Adrenal gland (tissue), 12 donors: Measurements from ENCODE around the gene SMO. TPM values are rescaled to one million over a fixed set of nuclear protein-coding genes. Genes with fewer than 3 reads are reported as not detected.
A peak's percentile ranks its signal among the peaks of the same experiment; 100 is the strongest.
"Not testable (repeated sequence)": the region's sequence is repeated elsewhere in the genome, so short reads cannot be mapped to it uniquely, and the experiment has no call there.

Source experiments
- DNase-seq, 7 donors: peaks; one replicate each; pipeline ENCODE4 v3.0.0-alpha.2; 2019 to 2020
- H3K27ac ChIP-seq, 5 donors: fragments of 200-600 bp; sonication (generic) in 4 of 5; 1 replicate in 3 of 5; 2 replicates in 2 of 5; pipeline versions ENCODE4 v1.5.1 to v1.8.0; 2016 to 2020; ENCODE audit warnings: mild to moderate bottlenecking in 1 of 5
- H3K27me3 ChIP-seq: fragments of 200-600 bp; 2 replicates; pipeline ENCODE4 v1.8.0; 2021
- H3K36me3 ChIP-seq, 2 donors: fragments of 200-600 bp; replicated peaks in 1 of 2; 1 replicate in 1 of 2; 2 replicates in 1 of 2; pipeline versions ENCODE4 v1.5.1 to v1.8.0; 2018 to 2022
- H3K4me1 ChIP-seq, 2 donors: fragments of 200-600 bp; replicated peaks in 1 of 2; 1 replicate in 1 of 2; 2 replicates in 1 of 2; pipeline versions ENCODE4 v1.5.1 to v1.8.0; 2018 to 2021
- H3K4me3 ChIP-seq, 4 donors: fragments of 200-600 bp; sonication (generic) in 3 of 4; one replicate each; pipeline ENCODE4 v1.5.1; 2016 to 2018
- H3K9me3 ChIP-seq, 3 donors: fragments of 200-600 bp; sonication (generic) in 1 of 3; replicated peaks in 1 of 3; 1 replicate in 2 of 3; 2 replicates in 1 of 3; pipeline versions ENCODE4 v1.5.1 to v1.8.0; 2016 to 2021
- POLR2A ChIP-seq, 2 donors: fragments of 450-650 bp; IDR thresholded peaks; one replicate each; pipeline ENCODE4 v1.6.1; 2017; ENCODE audit warnings: antibody characterized with exemption in 2 of 2, mild to moderate bottlenecking in 2 of 2, moderate library complexity in 1 of 2
- WGBS, 4 donors: extraction: QIAGEN DNeasy Blood & Tissue Kit in 2 of 4; methylation state at CpG; one replicate each; pipeline versions ENCODE4 v1.1.5 to v1.1.7; 2013 to 2017; 5-methylcytosine and 5-hydroxymethylcytosine counted together
- intact Hi-C, 2 donors: fragments of 100-400 bp; cut with DNase I; formaldehyde crosslinking; loops; one replicate each; pipeline versions ENCODE4 v1.14.1 to v1.15.0; 2022 to 2023
- polyA plus RNA-seq, 3 donors: library from polyadenylated mRNA; stranded (reverse); fragments of 200-250 nt in 2 of 3; fragments of 350-450 nt in 1 of 3; fragmentation: Illumina TruSeq in 1 of 3; extraction: RNeasy Lipid Tissue Mini Kit (QIAGEN cat#74804) in 1 of 3; gene quantifications; one replicate each; pipeline ENCODE4 v1.2.3, GENCODE V29; 2013 to 2014
- total RNA-seq, 9 donors: library from RNA; depleted of rRNA in 4 of 9; stranded (reverse); fragments of >200 nt in 4 of 9; fragments of 120-200 nt in 1 of 9; fragmentation: NEBNext Ultra II Directional in 1 of 9; extraction: Animal tissue kit (Norgen Biotek cat#: 25700) in 1 of 9; gene quantifications; one replicate each; pipeline versions ENCODE4 v1.1.0 to v1.2.4, GENCODE V29; 2013 to 2023
- TF ChIP-seq, protein P1 (sequence below), 6 experiments: fragments of 450-650 bp in 4 of 6; fragments of 200-600 bp in 2 of 6; sonication (generic) in 1 of 6; IDR thresholded peaks; 1 replicate in 5 of 6; 2 replicates in 1 of 6; pipeline versions ENCODE4 v1.5.1 to v1.8.0; 2016 to 2021; ENCODE audit warnings: antibody characterized with exemption in 6 of 6, mild to moderate bottlenecking in 2 of 6, moderate library complexity in 1 of 6
- donor health status: healthy with polysubstance abuse.
- donor health status: Bipolar disorder and iron deficiency.
- donor health status: DM: yes; HTN: yes; CAD: no.
- donor health status: DM: no; HTN: no; CAD: no.
- donor health status: DM: no; HTN: no; CAD: no.
- donor health status: DM: yes; HTN: yes; CAD: no.

The SMO gene
- total and polyA plus RNA-seq, 12 donors: 2.5 to 23.9 (median 9.4) TPM

DNA sequence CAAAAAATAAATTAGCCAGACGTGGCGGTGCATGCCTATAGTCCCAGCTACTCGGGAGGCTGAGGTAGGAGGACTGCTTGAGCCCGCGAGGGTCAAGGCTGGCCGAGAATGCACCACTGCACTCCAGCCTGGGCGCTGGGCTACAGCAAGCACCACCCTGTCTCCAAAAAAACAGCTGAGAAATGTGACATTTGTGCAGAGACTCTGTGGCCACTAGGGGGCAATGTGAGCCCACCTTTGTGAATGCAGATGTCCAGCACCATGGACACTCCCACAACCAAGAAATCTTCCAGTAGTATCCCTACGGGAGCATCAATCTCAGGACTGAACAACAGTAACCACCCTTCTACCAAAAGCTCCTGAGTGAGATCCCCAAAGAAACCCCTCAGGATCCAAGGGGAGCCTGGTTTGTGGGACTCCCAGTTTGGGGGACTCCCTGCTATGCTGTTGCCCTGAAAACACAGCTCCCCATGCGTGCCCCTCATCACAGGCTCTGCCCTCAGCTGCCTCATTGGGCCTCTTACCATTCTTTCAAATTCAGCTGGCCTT is 30.2 kb downstream of the SMO start:
- no peaks in the 10 kb centered on the region for H3K9me3 ChIP-seq
- DNase-seq: peak; percentile 83 to 96 (median 90)
- no peaks in the 10 kb centered on the region for H3K27me3 ChIP-seq
- H3K4me1 ChIP-seq: no peaks in the 10 kb centered on the region
- no peaks in the 10 kb centered on the region for H3K36me3 ChIP-seq
- TF ChIP-seq, protein P1, sequence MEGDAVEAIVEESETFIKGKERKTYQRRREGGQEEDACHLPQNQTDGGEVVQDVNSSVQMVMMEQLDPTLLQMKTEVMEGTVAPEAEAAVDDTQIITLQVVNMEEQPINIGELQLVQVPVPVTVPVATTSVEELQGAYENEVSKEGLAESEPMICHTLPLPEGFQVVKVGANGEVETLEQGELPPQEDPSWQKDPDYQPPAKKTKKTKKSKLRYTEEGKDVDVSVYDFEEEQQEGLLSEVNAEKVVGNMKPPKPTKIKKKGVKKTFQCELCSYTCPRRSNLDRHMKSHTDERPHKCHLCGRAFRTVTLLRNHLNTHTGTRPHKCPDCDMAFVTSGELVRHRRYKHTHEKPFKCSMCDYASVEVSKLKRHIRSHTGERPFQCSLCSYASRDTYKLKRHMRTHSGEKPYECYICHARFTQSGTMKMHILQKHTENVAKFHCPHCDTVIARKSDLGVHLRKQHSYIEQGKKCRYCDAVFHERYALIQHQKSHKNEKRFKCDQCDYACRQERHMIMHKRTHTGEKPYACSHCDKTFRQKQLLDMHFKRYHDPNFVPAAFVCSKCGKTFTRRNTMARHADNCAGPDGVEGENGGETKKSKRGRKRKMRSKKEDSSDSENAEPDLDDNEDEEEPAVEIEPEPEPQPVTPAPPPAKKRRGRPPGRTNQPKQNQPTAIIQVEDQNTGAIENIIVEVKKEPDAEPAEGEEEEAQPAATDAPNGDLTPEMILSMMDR (IDR thresholded peaks at IDR 0.05): peak; percentile 90 to 97 (median 94)
- TF ChIP-seq POLR2A (IDR thresholded peaks at IDR 0.05): no peak
- 11 to 36% (median 13%) methylated on average over 3 to 9 of the region's 9 CpGs for WGBS, 4 donors
- H3K4me3 ChIP-seq: no peak overlapping the region
- intact Hi-C loops: loop anchor here (2.0 to 10.0 kb wide), 3 partner anchors 78 to 246 kb away; no protein-coding TSS in a partner anchor
- H3K27ac ChIP-seq: no peak overlapping the region

DNA sequence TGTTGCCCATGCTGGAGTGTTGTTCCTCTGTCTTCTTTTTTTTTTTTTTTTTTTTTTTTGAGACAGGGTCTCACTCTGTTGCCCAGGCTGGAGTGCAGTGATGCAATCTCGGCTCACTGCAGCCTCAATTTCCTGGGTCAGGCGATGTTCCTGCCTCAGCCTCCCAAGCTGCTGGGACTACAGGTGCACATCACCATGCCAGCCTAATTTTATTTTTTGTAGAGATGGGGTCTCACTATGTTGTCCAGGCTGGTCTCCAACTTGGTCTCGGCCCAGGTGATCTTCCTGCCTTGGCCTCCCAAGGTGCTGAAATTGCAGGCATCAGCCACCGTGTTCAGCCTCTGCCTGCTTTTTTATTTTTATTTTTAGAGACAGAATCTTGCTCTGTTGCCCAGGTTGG is 30.7 kb downstream of the SMO start:
- H3K27me3 ChIP-seq, H3K36me3 ChIP-seq, H3K4me3 ChIP-seq, H3K27ac ChIP-seq, H3K9me3 ChIP-seq, H3K4me1 ChIP-seq: not testable (repeated sequence)
- 74 to 91% (median 89%) methylated on average over 3 to 4 of the region's 4 CpGs for WGBS, 4 donors
- DNase-seq: peak in 1 of 7 donors; percentile 45
- intact Hi-C loops: loop anchor here (2.0 to 10.0 kb wide), 3 partner anchors 78 to 246 kb away; no protein-coding TSS in a partner anchor

DNA sequence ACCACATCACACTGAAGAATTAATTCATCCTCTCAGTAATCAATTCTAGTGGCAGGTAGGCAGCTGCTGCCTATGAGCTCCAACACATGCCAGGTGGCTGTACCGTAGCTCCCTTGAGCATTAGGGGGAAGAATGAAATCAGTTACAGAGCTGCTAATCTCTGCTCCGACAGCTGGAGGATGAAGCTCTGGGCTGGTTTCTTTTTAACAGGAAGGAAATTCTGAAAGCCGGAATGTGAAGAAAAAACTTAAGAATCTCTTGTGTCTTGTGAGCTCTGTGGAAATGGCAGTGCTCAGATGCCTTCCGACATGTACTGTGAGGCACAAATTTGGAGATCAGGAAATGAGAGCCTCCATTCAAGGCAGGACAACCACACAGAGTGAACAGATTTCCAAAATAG is 33.6 kb downstream of the SMO start:
- Histone ChIP-seq H3K9me3 (no peaks in the 10 kb centered on the region), H3K4me1 (peaks cover 5 to 18% of the 10 kb centered on the region in 2 donors), H3K27ac (no peak overlapping the region), H3K4me3 (no peak overlapping the region), H3K36me3 (no peaks in the 10 kb centered on the region), H3K27me3 (no peaks in the 10 kb centered on the region)
- TF ChIP-seq, protein P1 (IDR thresholded peaks at IDR 0.05): no peak
- no peak for TF ChIP-seq POLR2A (IDR thresholded peaks at IDR 0.05)
- WGBS, 4 donors: 35 to 46% (median 37%) methylated on average over 4 of the region's 4 CpGs
- intact Hi-C loops: loop anchor here (5.0 to 10.0 kb wide), 2 partner anchors 50 to 53 kb away; no protein-coding TSS in a partner anchor
- DNase-seq: peak in 1 of 7 donors; percentile 46

DNA sequence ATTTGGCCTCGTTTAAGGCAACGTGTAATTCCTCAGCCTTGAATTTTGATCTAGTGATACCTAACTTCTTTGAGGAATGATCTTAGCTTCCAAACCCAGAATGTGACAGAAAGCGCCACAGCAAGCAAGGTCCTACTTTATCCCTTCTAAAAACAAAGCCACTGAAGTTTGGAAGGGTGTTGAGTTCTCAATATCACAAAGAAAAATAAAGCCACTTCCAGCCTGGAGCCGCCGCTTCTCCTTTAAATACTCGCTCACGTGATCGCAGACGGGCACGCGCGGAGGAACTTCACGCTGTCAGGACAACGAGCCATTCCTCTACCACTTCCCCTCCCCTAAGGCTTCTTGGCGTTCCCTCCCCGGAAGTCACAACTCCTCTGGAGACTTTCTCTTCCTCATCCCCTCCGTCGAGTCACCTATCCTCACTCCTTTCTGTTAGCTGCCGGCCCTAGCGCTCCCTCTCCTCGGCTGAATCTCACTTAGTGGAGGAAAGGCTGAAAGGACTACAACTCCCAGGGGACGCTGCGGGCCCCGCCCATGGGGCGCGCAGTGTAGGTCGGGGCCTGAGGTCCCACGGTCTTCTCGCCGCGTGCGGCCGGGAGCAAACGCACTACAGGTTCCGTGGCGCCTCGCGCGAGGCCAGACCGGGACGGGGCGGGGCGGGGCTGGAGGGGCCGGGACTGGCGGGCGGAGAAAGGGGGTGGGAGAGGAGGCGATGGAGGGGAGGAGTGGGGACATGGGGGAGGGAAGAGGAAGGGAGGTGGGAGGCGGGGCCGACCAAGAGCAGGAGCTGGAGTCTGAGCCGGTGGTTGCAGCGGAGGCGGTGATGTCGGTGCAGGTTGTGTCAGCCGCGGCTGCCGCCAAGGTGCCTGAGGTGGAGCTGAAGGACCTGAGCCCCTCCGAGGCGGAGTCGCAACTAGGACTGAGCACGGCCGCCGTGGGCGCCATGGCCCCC is 36.1 kb downstream of the SMO start, which contains the start of gene AHCYL2:
AHCYL2 (plus strand) TSS at position 780 of the 955 bp plus-strand sequence.
- peak; percentile 98 to 99 (median 98) for DNase-seq
- Histone ChIP-seq H3K4me3 (peak within 1 kb of the TSS in 3 of 4 donors; percentile 71 to 79 (median 73)), H3K9me3 (no peaks in the 10 kb centered on the region), H3K27me3 (no peaks in the 10 kb centered on the region), H3K36me3 (no peaks in the 10 kb centered on the region), H3K4me1 (peaks cover 5 to 18% of the 10 kb centered on the region in 2 donors), H3K27ac (peak within 1 kb of the TSS; percentile 78 to 97 (median 95))
- TF ChIP-seq, protein P1 (IDR thresholded peaks at IDR 0.05): no peak
- peak; percentile 9 to 69 for TF ChIP-seq POLR2A (IDR thresholded peaks at IDR 0.05)
- intact Hi-C loops: loop anchor here (5.0 to 10.0 kb wide), 2 partner anchors 48 to 50 kb away; no protein-coding TSS in a partner anchor
- WGBS, 4 donors: 0 to 1% (median 1%) methylated on average over 28 to 63 of the region's 63 CpGs
